ENCODE data around the gene CTRB1.
"Not testable (repeated sequence)": the region's sequence is repeated elsewhere in the genome, so short reads cannot be mapped to it uniquely, and the experiment has no call there.

Gene CTRB1

GRCh38 chr16:75204410-75204758, 14.4 kb upstream of the CTRB1 start:
- no peak for DNase-seq (ENCODE audit: low spot score)

GRCh38 chr16:75204905-75205304, 13.9 kb upstream of the CTRB1 start:
- DNase-seq (ENCODE audit: low spot score): not testable (repeated sequence)

GRCh38 chr16:75205438-75205837, 13.3 kb upstream of the CTRB1 start:
- not testable (repeated sequence) for DNase-seq (ENCODE audit: low spot score)

GRCh38 chr16:75205961-75206748, 12.6 kb upstream of the CTRB1 start:
- not testable (repeated sequence) for DNase-seq (ENCODE audit: low spot score)

- DNase-seq (ENCODE audit: low spot score): no peak
Measured at GRCh38 chr16:75206749-75207451, 11.9 kb upstream of the CTRB1 start, which contains the start of gene CTRB2. Gene CTRB2, minus strand, starts transcription at chr16:75207161. Its CDS starts 20 bp downstream, at chr16:75207141.

DNA sequence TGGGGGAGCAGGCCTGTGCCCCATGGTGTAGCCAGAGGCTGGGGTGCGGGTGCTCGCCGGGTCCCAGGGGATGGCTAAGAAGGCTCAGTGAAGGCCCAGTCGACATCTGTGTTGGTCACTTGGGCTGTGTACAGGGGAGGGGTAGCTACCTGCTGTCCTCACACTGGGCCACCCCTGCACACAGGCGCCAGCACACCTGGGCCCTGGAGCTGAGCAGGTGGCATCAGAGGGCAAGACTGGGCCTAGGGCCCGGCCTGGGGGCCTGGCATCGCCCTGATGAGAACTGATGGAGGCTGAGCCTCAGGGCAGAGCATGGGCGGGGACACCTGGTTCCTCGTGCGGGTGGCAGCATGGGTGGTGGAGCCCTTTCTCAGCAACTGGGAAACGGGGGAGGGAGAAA, 11.0 kb upstream of the CTRB1 start:
- no peak for DNase-seq (ENCODE audit: low spot score)

DNA sequence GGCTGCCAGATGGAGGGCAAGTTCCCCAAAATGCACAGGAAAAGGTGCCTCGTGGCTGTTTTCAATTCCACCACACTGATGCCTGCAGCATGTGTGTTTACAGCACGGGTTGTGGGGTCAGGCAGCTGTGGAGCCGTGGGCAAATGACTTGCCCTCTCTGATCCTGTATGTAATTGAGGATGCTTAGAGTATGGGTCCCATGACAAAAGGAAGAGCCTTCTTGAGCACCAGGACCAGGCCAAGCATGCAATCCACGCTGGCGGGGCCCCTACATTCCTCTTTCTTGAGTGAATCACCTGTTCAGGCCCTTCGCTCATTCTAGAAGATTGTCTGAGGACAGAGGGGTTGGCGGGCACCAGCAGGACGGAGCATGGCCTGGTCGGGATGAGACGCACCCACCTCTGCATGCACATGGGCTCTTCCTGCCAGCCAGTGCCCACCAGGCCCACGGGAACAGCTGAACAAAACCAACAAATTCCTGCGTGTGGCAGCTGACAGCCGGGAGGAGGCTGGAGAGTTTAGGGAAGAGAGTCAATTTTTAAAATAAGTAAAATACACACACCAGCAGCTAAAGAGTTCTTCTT, 10.5 kb upstream of the CTRB1 start:
- DNase-seq (ENCODE audit: low spot score): no peak

- no peak for DNase-seq (ENCODE audit: low spot score)
Measured at GRCh38 chr16:75208861-75209505, 9.8 kb upstream of the CTRB1 start.

GRCh38 chr16:75209514-75209913, 9.3 kb upstream of the CTRB1 start:
- not testable (repeated sequence) for DNase-seq (ENCODE audit: low spot score)

DNA sequence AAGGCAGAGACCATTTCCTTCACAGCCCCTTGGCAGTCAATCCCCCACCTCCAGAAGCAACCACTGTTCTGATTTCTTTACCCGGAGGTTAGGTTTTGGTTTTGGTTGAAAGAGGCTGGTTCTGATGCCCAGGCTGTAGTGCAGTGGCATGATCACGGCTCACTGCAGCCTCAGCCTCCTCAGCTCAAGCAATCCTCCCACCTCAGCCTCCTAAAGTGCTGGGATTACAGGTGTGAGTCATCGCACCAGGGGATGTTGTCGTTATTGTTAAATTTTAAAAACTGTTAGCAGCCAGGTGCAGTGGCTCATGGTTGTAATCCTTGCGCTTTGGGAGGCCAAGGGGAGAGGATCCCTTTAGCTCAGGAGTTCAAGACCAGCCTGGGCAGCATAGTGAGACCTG, 8.8 kb upstream of the CTRB1 start:
- DNase-seq (ENCODE audit: low spot score): no peak

DNA sequence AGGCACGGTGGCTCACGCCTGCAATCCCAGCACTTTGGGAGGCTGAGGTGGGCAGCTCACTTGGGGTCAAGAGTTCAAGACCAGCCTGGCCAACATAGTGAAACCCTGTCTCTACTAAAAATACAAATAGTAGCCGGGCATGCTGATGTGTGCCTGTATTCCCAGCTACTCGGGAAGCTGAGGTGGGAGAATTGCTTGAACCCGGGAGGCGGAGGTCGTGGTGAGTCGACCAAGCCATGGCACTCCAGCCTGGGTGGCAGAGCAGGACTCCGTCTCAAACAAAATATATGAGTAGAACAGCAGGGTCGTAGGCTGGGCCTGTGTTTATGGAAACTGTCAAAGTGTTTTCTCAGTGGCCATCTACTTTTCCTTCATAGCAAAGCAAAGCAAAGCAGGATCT, 7.5 kb upstream of the CTRB1 start:
- not testable (repeated sequence) for DNase-seq (ENCODE audit: low spot score)

GRCh38 chr16:75216127-75216526, 2.7 kb upstream of the CTRB1 start:
- no peak for DNase-seq (ENCODE audit: low spot score)

- no peak for DNase-seq (ENCODE audit: low spot score)
Measured at GRCh38 chr16:75216576-75216975, 2.2 kb upstream of the CTRB1 start.

DNA sequence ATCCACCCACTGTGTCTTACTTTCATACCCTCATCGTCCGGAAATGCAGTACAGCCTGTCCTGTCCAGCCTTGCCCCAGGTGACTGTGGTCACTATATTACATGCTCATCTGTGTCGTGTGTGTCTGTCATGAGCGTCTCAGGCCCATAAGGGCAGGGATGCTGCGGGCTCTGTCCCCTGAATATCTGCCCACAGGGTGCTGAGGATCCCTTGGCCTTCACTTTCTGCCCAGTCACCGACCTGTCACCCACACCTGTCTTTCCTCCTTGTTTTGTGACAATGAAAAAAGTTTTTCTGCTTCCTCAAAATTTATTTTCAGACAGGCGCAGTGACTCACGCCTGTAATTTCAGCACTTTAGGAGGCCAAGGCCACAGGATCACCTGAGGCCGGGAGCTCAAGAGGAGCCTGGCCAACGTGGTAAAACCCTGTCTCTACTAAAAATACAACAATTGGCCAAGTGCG, 1.4 kb upstream of the CTRB1 start:
- DNase-seq (ENCODE audit: low spot score): no peak

- DNase-seq (ENCODE audit: low spot score): no peak
Measured at GRCh38 chr16:75219088-75219487, 300 bp downstream of the CTRB1 start.

DNA sequence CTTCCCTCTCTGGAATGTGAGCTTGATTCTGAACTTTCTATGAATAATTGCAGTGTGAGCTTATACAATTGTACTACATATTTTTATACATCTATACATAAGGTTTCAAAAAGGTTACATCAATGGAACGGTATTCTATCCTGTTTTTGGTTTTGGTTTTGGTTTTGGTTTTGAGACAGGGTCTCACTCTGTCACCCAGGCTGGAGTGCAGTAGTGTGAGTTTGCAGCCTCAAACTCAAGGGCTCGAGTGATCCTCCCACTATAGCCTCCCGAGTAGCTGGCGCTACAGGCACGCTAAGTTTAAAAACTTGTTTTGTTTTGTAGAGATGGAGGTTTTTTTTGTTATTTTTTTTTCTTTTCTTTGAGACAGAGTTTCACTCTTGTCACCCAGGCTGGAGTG, 1.1 kb downstream of the CTRB1 start:
- DNase-seq (ENCODE audit: low spot score): no peak

DNA sequence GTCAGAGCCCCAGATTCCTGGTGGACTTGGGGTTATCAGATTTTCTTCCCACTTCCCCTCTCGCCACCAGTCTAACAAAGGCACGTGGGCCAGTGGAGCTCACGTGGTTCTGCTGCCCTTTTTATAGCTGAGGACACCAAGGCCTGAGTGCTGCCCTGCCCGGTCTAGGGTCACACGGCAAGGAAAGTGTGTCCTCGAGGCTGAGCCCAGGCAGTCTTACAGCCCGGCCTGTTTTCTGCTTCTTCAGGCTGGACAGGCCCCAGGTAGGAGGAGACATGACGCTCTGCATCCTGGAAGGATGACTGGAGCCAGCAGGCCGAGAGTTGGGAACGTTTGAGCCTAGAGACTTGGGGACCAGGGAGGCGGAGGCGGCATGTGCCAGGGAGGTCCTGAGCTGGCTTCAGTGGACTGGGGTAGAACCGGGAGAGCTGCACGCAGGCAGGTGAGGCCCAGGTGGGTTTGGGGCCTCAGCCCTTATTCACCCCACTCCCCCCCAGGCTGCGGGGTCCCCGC, 3.5 kb downstream of the CTRB1 start:
- no peak for DNase-seq (ENCODE audit: low spot score)

DNA sequence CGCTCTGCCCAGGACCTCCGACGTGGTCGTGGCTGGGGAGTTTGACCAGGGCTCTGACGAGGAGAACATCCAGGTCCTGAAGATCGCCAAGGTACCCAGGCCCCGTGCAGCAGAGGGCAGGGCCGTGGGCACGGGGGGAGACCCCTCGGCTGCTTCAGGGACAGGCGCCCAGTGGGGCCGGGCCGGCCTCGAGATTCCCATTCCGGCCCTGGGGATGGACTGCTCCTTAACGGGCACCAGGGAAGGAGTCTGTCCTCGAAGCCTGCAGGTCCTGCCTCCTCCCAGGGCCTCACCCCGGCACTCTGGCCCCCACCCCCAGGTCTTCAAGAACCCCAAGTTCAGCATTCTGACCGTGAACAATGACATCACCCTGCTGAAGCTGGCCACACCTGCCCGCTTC, 4.3 kb downstream of the CTRB1 start:
- not testable (repeated sequence) for DNase-seq (ENCODE audit: low spot score)

- DNase-seq (ENCODE audit: low spot score): no peak
Measured at GRCh38 chr16:75224306-75225082, 5.7 kb downstream of the CTRB1 start.

- DNase-seq (ENCODE audit: low spot score): no peak
Measured at GRCh38 chr16:75225092-75225491, 6.3 kb downstream of the CTRB1 start.

DNA sequence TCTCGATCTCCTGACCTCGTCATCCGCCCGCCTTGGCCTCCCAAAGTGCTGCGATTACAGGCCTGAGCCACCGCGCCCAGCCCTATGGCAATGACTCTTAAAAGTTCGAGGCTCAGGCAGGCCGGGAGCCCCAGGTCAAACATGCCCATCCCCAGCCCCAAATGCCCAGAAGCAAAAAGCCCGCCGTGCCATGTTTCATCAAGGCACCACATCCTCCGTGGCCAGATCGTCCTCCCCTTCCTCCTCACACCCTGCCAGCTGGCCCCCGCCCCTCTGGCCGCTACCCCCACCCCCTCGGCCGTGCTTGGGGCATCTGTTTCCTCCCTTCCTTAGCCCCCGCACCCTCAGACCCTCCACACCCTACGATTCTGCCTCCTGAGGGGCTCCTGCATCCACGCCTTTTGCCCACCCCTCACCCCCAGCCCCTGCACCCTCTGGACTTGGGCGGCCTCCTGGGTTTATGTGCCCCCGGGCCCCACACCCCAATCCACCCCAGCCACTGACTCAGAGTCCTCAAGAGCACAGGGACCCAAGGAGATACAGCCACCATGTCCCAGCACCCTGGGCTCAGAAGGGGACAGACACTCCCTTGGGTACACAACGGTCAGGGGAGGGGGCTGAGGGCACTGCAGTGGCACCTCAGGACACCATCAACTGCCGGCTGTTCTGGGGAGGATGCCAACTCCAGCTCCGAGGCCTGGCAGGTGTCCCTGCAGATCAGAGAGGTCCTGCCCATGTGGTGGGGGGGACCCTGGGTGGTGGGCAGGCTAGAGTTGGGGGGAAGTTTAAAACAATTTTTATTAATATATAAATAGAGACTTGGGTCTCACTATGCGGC, 7.1 kb downstream of the CTRB1 start:
- no peak for DNase-seq (ENCODE audit: low spot score)
